B cell (primary cell): ENCODE results near the gene MCRS1. TPM values are rescaled to one million over a fixed set of nuclear protein-coding genes. Genes with fewer than 3 reads are reported as not detected.

Experiments
- ATAC-seq: fragments of 200-7000 bp; cut with Tn5 transposase; one replicate; pipeline ENCODE4 v1.10.0; 2021; ENCODE audit warnings: low read depth, mild to moderate bottlenecking, moderate number of reproducible peaks, moderate library complexity
- CTCF ChIA-PET: fragments of 350-600 bp; sonication (Branson Sonifier 250); formaldehyde crosslinking; loops from one replicate; lab custom pipeline; 2021; ENCODE audit warnings: antibody characterized with exemption, inconsistent platforms; lab: Charles Lee
- POLR2A ChIA-PET: fragments of 350-600 bp; sonication (Branson Sonifier 250); formaldehyde crosslinking; loops from one replicate; lab custom pipeline; 2021; ENCODE audit warnings: antibody characterized with exemption; lab: Charles Lee
- DNase-seq: peaks from one replicate; pipeline ENCODE4 v3.0.0; 2013
- H2AFZ ChIP-seq: 2 replicates; pipeline ENCODE4 v1.6.1; 2012; ENCODE audit warnings: mild to moderate bottlenecking, low read depth, low read length; ENCODE audit not compliant: insufficient read depth, poor library complexity, severe bottlenecking
- H3K27ac ChIP-seq, 2 donors: 1 replicate in 1 of 2; 2 replicates in 1 of 2; pipeline ENCODE4 v1.5.1; 2012 to 2013; ENCODE audit warnings: low read length in 2 of 2, mild to moderate bottlenecking in 2 of 2, moderate library complexity in 1 of 2
- H3K27me3 ChIP-seq, 4 experiments: fragments of 200-600 bp in 1 of 4; sonication (generic) in 1 of 4; replicated peaks in 1 of 4; 1 replicate in 2 of 4; 2 replicates in 2 of 4; pipeline versions ENCODE4 v1.6.1 to v1.7.0; 2013 to 2016; ENCODE audit warnings: low read length in 3 of 4, mild to moderate bottlenecking in 2 of 4, mixed read lengths in 1 of 4, moderate library complexity in 1 of 4; ENCODE audit not compliant: insufficient read depth in 4 of 4, control insufficient read depth in 3 of 4; ENCODE audit errors: control extremely low read depth in 1 of 4
- H3K36me3 ChIP-seq, 2 experiments: replicated peaks in 1 of 2; 1 replicate in 1 of 2; 2 replicates in 1 of 2; pipeline versions ENCODE4 v1.6.1 to v1.7.1; 2013; ENCODE audit warnings: low read length in 1 of 2; ENCODE audit not compliant: insufficient read depth in 2 of 2, control insufficient read depth in 1 of 2; ENCODE audit errors: control extremely low read depth in 1 of 2, extremely low read depth in 1 of 2
- H3K4me1 ChIP-seq, 2 donors: fragments of 200-600 bp in 1 of 2; sonication (generic) in 1 of 2; 1 replicate in 1 of 2; 2 replicates in 1 of 2; pipeline versions ENCODE4 v1.5.1 to v1.6.1; 2013 to 2017; ENCODE audit warnings: low read length in 2 of 2; ENCODE audit not compliant: control insufficient read depth in 2 of 2, insufficient read depth in 2 of 2
- H3K4me2 ChIP-seq: replicated peaks from 2 replicates; pipeline ENCODE3; 2012; ENCODE audit warnings: mild to moderate bottlenecking, low read depth, low read length; ENCODE audit not compliant: poor library complexity, severe bottlenecking
- H3K4me3 ChIP-seq, 5 experiments: fragments of 200-600 bp in 1 of 5; sonication (generic) in 1 of 5; 1 replicate in 3 of 5; 2 replicates in 2 of 5; pipeline versions ENCODE4 v1.5.1 to v1.7.0; 2011 to 2016; ENCODE audit warnings: low read length in 4 of 5, mild to moderate bottlenecking in 4 of 5, low read depth in 2 of 5, control low read depth in 1 of 5, moderate library complexity in 1 of 5; ENCODE audit not compliant: insufficient read depth in 1 of 5; ENCODE audit errors: control extremely low read depth in 1 of 5, extremely low read depth in 1 of 5
- H3K79me2 ChIP-seq: fragments of 200-600 bp; sonication (generic); one replicate; pipeline ENCODE4 v1.6.0; 2016; ENCODE audit warnings: low read length; ENCODE audit not compliant: control insufficient read depth, insufficient read depth
- H3K9ac ChIP-seq: fragments of 200-600 bp; sonication (generic); 2 replicates; pipeline ENCODE4 v1.6.1; 2017; ENCODE audit warnings: mild to moderate bottlenecking, low read length, moderate library complexity
- H3K9me3 ChIP-seq, 3 donors: one replicate each; pipeline versions ENCODE4 v1.6.1 to v1.7.1; 2013; ENCODE audit warnings: low read length in 2 of 3; ENCODE audit not compliant: control insufficient read depth in 2 of 3, insufficient read depth in 1 of 3; ENCODE audit errors: control extremely low read depth in 1 of 3
- H4K20me1 ChIP-seq: 2 replicates; pipeline ENCODE4 v1.6.0; 2012; ENCODE audit warnings: mild to moderate bottlenecking, low read length; ENCODE audit not compliant: insufficient read depth, control insufficient read depth, poor library complexity, severe bottlenecking
- H3K27ac Mint-ChIP-seq: one replicate; pipeline ENCODE4 v1.8.0; 2021; ENCODE audit warnings: mixed read lengths
- H3K27me3 Mint-ChIP-seq: one replicate; pipeline ENCODE4 v1.8.0; 2021; ENCODE audit warnings: mixed read lengths
- H3K4me1 Mint-ChIP-seq: one replicate; pipeline ENCODE4 v1.8.0; 2021; ENCODE audit warnings: mixed read lengths
- H3K4me3 Mint-ChIP-seq: one replicate; pipeline ENCODE4 v1.8.0; 2021; ENCODE audit warnings: mixed read lengths
- H3K9me3 Mint-ChIP-seq: one replicate; pipeline ENCODE4 v1.8.0; 2022; ENCODE audit warnings: mixed read lengths; ENCODE audit not compliant: insufficient read depth
- EZH2 ChIP-seq: IDR thresholded peaks from 2 replicates; pipeline ENCODE4 v1.6.1; 2012; ENCODE audit warnings: borderline replicate concordance, low read depth, mild to moderate bottlenecking, moderate library complexity, low read length; ENCODE audit not compliant: insufficient read depth, poor library complexity, severe bottlenecking
- WGBS: methylation state at CpG from one replicate; pipeline ENCODE4 v1.1.5; 2013; ENCODE audit warnings: missing lambda C conversion rate; ENCODE audit not compliant: insufficient coverage; 5-methylcytosine and 5-hydroxymethylcytosine counted together
- intact Hi-C: fragments of 100-400 bp; cut with micrococcal nuclease; formaldehyde crosslinking; loops from one replicate; pipeline ENCODE4 v1.10.0; 2022
- polyA plus RNA-seq: library from polyadenylated mRNA; depleted of rRNA; stranded (reverse); fragments of >200 nt; gene quantifications from 2 replicates; pipeline ENCODE4 v1.2.3, GENCODE V29; 2012
- total RNA-seq, 2 donors: library from RNA; stranded (reverse); fragments of 120-200 nt in 1 of 2; gene quantifications; 1 replicate in 1 of 2; 2 replicates in 1 of 2; pipeline versions ENCODE4 v1.2.3 to v1.2.4, GENCODE V29; 2013 to 2022
- TF ChIP-seq, protein P1 (sequence below): fragments of 200-600 bp; IDR thresholded peaks from one replicate; pipeline ENCODE4 v1.8.0; 2022; ENCODE audit warnings: antibody characterized with exemption, mild to moderate bottlenecking

MCRS1 gene
- total and polyA plus RNA-seq, 2 donors (not counting 1 experiment from before 2014, with no cell fraction given), result 81.1 to 107 TPM

DNA sequence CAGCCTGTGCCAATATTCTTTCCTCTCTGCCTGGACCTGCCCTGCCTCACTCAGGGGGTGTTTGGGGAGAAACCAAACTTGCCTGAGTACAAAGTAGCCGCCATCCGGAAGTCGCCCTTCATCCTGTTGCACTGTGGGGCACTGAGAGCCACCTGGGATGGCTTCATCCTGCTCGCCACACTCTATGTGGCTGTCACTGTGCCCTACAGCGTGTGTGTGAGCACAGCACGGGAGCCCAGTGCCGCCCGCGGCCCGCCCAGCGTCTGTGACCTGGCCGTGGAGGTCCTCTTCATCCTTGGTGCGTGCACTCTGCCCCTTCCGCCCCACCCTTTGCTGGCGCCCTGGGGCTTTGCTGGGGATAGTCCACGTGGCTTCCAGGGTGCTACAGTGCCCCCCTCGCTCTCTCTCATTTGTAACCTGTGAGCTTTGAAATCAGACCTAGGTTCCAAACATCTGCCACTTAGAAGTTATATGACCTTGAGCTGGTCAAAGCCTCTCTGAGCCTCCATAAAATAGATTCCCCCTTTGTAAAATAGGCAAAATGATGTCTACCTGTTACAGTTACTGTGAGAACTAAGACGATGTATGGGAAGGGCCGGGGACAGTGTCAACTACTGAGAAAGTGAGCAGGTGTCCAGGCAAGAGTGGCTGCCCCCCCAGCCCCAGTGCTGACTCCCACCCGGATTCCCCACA is 24.6 kb downstream of the MCRS1 start:
- Mint-ChIP-seq H3K9me3 (no peaks in the 10 kb centered on the region), H3K4me3 (no peak overlapping the region), H3K4me1 (peaks cover 28% of the 10 kb centered on the region), H3K27me3 (peaks cover 41% of the 10 kb centered on the region), H3K27ac (no peak overlapping the region)
- Histone ChIP-seq H3K4me3 (no peak overlapping the region), H3K4me1 (peaks cover 20 to 28% of the 10 kb centered on the region in 2 donors), H3K79me2 (no peaks in the 10 kb centered on the region), H3K36me3 (no peaks in the 10 kb centered on the region), H3K27ac (no peak overlapping the region), H4K20me1 (no peaks in the 10 kb centered on the region), H3K9me3 (peaks cover 0 to 7% (median 0%) of the 10 kb centered on the region in 3 donors), H2AFZ (no peak overlapping the region), H3K27me3 (peaks cover 0 to 46% (median 16%) of the 10 kb centered on the region in 4 experiments), H3K4me2 (no peak overlapping the region), H3K9ac (no peak overlapping the region)
- DNase-seq, result peak; percentile 18
- ATAC-seq, result no peak
- ChIA-PET CTCF (no interaction called here), POLR2A (no interaction called here)
- 69% methylated on average over 20 of the region's 20 CpGs for WGBS
- intact Hi-C loops, result no loop called here
- TF ChIP-seq EZH2, result no peak
- TF ChIP-seq, protein P1, sequence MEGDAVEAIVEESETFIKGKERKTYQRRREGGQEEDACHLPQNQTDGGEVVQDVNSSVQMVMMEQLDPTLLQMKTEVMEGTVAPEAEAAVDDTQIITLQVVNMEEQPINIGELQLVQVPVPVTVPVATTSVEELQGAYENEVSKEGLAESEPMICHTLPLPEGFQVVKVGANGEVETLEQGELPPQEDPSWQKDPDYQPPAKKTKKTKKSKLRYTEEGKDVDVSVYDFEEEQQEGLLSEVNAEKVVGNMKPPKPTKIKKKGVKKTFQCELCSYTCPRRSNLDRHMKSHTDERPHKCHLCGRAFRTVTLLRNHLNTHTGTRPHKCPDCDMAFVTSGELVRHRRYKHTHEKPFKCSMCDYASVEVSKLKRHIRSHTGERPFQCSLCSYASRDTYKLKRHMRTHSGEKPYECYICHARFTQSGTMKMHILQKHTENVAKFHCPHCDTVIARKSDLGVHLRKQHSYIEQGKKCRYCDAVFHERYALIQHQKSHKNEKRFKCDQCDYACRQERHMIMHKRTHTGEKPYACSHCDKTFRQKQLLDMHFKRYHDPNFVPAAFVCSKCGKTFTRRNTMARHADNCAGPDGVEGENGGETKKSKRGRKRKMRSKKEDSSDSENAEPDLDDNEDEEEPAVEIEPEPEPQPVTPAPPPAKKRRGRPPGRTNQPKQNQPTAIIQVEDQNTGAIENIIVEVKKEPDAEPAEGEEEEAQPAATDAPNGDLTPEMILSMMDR, result no peak

DNA sequence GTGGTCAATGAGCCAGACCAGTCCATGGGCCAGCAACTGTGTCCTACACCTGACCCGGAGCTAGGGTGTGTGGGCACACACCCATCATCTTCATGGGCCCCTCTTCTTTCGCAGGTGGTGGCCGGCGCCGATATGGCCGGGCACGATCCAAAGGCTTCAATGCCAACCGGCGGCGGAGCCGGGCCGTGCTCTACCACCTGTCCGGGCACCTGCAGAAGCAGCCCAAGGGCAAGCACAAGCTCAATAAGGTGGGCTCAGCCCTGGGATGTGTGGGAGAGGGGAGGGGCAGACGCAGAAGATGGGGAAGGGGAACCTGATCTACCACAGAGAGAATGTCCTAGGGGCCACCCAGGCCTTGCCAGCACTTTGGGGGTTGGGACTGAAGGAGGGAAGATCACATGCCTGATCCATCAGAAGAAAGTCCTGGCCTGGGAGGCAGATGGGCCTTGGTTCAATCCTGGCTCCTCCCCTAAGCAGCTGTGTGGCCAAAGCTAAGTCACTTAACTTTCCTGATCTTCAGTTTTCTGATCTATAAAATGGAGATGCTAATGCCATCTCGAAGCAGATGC is 25.3 kb downstream of the MCRS1 start:
- Mint-ChIP-seq H3K9me3 (no peaks in the 10 kb centered on the region), H3K27ac (no peak overlapping the region), H3K4me3 (no peak overlapping the region), H3K4me1 (peaks cover 30% of the 10 kb centered on the region), H3K27me3 (peaks cover 37% of the 10 kb centered on the region)
- 96% methylated on average over 15 of the region's 15 CpGs for WGBS
- H3K36me3 ChIP-seq, result no peaks in the 10 kb centered on the region
- ATAC-seq (no peak), DNase-seq (peak; percentile 17)
- peaks cover 22 to 30% of the 10 kb centered on the region in 2 donors for H3K4me1 ChIP-seq
- TF ChIP-seq EZH2, result no peak
- TF ChIP-seq, protein P1, result no peak
- POLR2A ChIA-PET, result no interaction called here
- no peak overlapping the region for H2AFZ ChIP-seq
- intact Hi-C loops, result no loop called here
- H3K9me3 ChIP-seq, result peaks cover 0 to 9% (median 0%) of the 10 kb centered on the region in 3 donors
- peaks cover 0 to 45% (median 13%) of the 10 kb centered on the region in 4 experiments for H3K27me3 ChIP-seq
- no peaks in the 10 kb centered on the region for H4K20me1 ChIP-seq
- no peaks in the 10 kb centered on the region for H3K79me2 ChIP-seq
- H3K27ac ChIP-seq, result no peak overlapping the region
- H3K9ac ChIP-seq, result no peak overlapping the region
- CTCF ChIA-PET, result interaction anchor here (0.5 to 1.1 kb wide), 2 partner anchors 29 to 68 kb away, joined by 3 read pairs; no protein-coding TSS in a partner anchor
- H3K4me2 ChIP-seq, result no peak overlapping the region
- no peak overlapping the region for H3K4me3 ChIP-seq
